GM21528 (cell line): Measurements from ENCODE around the gene SLC4A3.
"Not testable (repeated sequence)": the region's sequence is repeated elsewhere in the genome, so short reads cannot be mapped to it uniquely, and the experiment has no call there.

Source experiments
- ATAC-seq: cut with Tn5 transposase; IDR thresholded peaks from one replicate; pipeline ENCODE4 v1.9.1; 2021; ENCODE audit warnings: mild to moderate bottlenecking, moderate library complexity; ENCODE audit not compliant: unreplicated experiment, low FRiP score

SLC4A3 gene

GRCh38 chr2:219643788-219644398 lies 16.5 kb downstream of the SLC4A3 start:
- ATAC-seq = no peak

DNA sequence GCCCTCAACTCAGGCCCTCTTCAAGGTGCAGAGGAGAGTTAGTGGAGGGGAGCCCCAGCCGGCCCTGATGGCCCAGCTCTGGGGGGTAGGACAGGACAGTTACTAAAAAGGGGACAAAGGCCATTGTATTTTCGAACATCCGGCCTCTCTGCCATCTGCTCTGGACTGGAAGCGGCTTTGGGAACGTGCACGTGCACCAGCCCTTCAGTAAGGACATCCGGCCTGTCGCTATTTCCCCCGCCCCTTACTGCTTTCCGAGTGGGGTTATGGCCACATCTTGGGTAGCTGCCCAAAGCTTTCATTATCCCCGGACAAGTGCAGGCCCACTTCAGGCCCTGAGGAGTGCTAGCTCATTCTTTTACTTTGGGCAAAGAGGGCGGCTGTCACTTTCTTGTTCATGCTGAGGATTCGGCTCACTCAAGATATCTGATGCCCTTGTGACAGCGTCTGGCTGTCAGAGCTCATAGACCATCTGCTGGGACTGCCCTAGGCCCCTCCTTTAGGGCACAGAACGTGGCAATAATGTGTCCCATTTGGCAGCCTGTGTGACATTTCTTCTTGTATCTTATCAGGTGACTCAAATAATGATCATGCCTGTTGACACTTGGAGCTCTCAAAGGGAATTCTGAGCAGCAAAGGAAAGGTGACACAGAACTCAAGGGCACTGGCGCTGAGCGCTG lies 17.5 kb downstream of the SLC4A3 start:
- no peak for ATAC-seq

- no peak for ATAC-seq
Measured at GRCh38 chr2:219645631-219646527, 18.4 kb downstream of the SLC4A3 start.

DNA sequence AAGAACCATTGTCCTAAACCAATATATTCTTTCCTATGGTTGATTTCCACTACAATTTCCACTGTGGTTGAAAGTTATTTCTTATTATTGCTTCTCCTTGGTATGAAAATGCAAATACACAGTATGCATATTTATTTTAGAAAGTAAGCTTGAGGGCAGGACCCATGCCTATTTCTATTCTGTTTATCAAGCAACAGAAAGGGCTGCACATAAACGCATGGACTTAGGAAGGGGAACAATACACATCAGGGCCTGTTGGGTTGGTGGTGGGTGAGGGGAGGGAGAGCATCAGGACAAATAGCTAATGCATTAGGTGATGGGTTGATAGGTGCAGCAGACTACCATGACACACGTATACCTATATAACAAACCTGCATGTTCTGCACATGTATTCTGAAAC lies 20.7 kb downstream of the SLC4A3 start:
- no peak for ATAC-seq

DNA sequence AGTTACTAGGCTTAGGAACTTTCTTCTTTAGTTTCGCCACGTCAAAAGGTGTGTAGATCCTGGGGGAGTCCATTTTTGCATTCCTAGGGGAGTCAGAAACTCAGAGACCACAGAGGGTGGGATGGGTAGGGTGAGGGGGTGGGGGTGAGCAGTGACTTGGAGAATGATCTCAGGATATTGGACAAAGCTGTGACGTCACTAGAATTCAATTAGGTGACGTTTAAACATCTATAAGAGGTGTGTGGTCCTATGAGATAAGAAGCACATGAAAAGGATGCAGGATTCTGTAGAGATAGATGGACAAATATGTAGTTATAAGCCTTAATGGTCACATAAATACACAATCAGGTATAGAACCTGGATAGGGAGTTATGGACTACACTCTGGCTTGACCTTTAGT lies 21.5 kb downstream of the SLC4A3 start:
- ATAC-seq = no peak

DNA sequence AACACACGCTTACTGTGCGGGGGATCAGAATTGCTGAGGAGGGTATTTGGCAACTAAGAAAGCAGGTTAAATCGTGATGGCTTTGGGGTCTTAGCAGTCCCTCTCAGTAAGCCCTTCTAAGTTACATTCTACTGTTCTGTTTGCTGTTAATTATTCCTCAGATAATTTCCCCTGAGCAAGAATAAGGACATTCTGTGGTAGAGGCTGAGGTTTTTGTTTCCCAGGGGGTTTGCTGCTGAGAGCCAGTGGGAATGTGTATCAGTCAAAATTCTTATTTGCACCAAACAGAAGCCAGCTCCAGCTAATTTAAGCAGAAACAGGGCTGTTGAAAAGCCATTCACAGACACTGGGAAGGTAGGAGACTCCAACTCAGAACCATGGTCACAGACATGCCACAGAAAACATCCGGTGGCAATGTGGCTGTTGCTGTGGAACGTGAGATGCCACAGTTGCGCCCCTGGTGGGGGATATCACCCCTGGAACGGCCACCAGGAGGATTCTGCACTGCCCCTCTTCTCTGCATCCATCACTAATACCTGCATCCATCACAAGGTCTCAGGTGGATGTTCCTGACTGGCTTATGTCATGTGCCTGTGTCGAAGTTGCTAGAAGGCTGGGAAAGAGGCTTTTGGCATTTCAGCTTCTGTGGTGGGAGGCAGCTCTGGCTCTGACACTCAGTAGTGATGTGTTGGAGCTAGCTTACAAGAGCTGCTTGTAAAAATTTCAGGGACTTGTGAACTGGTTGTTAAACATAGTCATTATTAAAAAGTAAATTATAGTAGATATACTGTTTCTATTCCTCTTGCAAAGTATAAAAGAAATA lies 23.2 kb downstream of the SLC4A3 start:
- ATAC-seq = no peak

- not testable (repeated sequence) for ATAC-seq
Measured at GRCh38 chr2:219651656-219652055, 24.2 kb downstream of the SLC4A3 start.

- ATAC-seq = no peak
Measured at GRCh38 chr2:219656526-219656925, 29.1 kb downstream of the SLC4A3 start.

GRCh38 chr2:219658196-219658846 lies 30.9 kb downstream of the SLC4A3 start:
- no peak for ATAC-seq

DNA sequence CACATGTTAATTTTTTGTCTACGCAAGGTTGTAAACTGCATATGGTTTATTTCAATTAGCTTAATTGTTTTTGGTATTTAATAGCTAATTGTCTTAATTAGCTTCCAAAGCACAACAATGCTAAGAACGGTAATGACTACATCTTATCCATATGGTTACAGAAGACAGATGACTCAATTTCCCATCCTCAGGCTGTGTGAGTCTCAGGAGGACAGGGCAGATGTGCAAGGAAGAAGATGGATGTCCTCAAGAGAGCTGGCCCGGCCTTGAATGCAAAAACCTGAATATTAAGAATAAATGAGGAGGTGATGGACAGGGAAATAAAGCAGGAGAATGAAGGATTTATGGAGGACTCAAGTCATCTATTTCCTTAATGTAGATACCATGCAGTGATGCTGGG lies 31.4 kb downstream of the SLC4A3 start:
- ATAC-seq = no peak

DNA sequence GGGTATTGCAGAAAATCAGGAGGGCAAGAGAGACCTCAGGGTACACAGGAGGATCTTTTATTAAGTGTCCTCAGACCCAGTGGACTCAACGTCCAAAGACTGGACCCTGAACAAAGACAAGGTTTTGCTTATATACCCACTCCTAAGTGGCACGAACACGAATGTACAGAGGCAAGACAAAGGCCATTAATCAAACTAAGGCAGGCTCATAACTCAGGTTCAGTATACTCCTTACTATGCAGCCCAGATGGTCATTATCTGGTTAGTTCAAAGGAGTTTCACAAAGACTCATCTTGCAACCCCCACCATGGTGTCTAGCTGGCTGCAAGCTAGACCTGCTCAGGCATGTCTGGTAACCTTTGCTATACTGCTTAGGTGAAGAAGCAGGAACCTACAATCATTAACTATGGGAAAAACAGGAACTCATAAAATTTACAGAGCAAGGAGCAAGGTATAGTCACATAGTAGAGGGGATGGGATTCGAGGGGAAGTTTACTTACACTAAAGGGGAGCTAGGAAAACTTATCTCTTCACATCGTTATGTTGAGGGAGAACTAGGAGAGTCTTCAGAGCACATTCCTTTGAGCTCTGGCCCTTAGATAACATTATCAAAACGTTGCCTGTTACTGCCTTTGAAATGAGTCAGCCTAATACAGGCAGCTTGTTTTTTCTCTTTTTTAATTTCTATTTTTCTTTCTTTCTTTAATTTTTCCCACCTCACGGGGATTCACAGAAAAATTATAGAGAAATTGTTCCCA lies 33.9 kb downstream of the SLC4A3 start:
- peak; percentile 94 for ATAC-seq

DNA sequence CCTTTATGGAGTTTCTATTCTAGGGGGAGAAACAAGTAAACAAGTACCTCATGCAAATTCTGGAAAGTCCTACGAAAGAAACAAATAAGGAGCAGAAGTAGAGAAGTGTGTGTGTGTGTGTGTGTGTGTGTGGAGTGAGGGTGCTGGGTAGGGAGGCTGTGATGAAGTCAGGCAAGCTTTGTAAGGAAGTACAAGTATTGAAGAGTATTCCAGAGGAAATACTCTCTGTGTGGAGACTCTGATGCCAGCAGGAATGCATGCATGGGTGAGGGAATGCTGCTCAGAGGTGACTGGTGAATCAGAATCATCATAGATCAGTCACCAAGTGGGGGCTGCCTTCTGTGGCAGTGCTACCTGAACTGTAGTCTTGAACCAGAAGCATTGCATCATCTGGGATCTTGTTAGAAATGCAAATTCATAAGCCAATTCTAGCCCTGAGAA lies 34.5 kb downstream of the SLC4A3 start:
- no peak for ATAC-seq

- no peak for ATAC-seq
Measured at GRCh38 chr2:219662566-219662965, 35.1 kb downstream of the SLC4A3 start.

- ATAC-seq = no peak
Measured at GRCh38 chr2:219663116-219663762, 35.8 kb downstream of the SLC4A3 start.

GRCh38 chr2:219664041-219664440 lies 36.6 kb downstream of the SLC4A3 start:
- ATAC-seq = no peak

DNA sequence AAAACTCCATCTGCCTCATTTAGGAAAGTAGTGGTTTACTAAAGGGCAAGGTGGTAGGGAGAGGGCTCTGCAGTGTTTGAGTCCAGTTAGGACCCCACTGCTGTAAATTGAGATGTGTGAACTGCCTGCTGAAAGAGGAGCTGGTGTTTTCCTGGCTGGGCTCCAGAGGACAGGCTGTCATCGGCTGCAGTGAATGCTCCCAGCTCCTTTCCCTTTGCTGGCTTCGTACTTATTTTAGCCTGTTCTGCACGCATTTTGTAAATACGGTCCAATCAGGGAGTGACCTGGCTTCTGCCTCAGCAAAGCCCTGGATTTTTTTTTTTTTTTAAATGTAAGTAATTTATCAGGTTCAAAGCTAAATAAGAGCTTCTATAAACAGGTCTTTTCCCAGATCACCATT lies 37.5 kb downstream of the SLC4A3 start:
- ATAC-seq = no peak

- ATAC-seq = no peak
Measured at GRCh38 chr2:219665926-219666325, 38.5 kb downstream of the SLC4A3 start.

DNA sequence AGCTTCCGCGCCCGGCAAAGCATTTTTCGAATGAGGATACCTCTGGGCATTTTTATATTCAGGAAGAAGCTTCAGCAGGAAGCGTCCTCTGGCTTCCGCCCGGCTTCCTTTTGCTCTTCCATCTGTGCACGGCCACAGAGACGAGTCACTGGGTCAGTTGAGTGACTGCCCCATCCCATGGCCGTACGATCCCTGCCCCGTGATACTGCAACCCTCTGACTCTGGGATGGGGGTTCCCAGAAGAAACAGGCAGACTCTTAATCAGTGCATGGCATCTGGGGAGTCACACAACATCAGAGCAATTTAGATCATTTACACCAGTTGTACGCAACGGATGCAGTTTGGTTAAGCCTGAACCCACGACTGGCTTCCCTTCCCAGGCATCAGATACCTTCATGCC lies 40.9 kb downstream of the SLC4A3 start:
- ATAC-seq = no peak

DNA sequence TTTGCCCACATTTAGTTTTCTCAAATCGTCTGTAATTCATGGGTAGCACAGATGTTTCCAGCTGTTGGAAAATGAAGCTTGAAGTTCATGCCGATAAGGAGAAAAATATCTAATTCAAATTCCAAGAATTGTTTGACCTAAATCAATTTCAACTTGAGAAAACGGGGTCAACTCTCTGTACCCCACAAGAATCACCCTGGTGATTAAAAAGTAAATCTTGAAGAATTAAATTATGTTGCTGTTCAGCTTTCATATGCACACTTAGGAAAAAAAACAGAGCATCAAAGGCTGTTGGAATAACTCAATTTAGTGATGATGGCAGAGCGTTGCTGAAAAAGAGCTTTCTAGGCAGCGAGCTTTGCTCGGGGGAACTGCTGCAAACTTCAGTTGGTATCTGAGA lies 43.0 kb downstream of the SLC4A3 start:
- ATAC-seq = no peak
